HCT116 (cell line): Measurements from ENCODE around the gene VCAN. TPM values are rescaled to one million over a fixed set of nuclear protein-coding genes. Genes with fewer than 3 reads are reported as not detected.

Source experiments
- ATAC-seq: fragments of 200-7000 bp; cut with Tn5 transposase; 2 replicates; pipeline ENCODE4 v1.9.1; 2020; ENCODE audit warnings: mild to moderate bottlenecking, moderate library complexity
- BruUV-seq: library from RNA; stranded (reverse); fragments of 400-500 nt; replicated peaks from 2 replicates; lab custom pipeline; 2021; lab: Mats Ljungman, UMichigan
- CTCF ChIA-PET: fragments of 300-600 bp; sonication (Branson Sonifier 250); formaldehyde crosslinking; loops from one replicate; lab custom pipeline; 2021; ENCODE audit warnings: antibody characterized with exemption; lab: Charles Lee
- POLR2A ChIA-PET: fragments of 300-600, 350-600 bp; sonication (Branson Sonifier 250); formaldehyde crosslinking; loops from one replicate; lab custom pipeline; 2021; ENCODE audit warnings: antibody characterized with exemption; lab: Charles Lee
- RAD21 ChIA-PET, 2 experiments: fragments of 300-600 bp; sonication (Branson Sonifier 250); formaldehyde crosslinking; loops; one replicate each; lab custom pipeline; 2023; ENCODE audit warnings: low total read pairs in 2 of 2; ENCODE audit not compliant: uncharacterized antibody in 2 of 2, unreplicated experiment in 2 of 2, low non-redundant PET in 1 of 2; lab: Charles Lee
- DNase-seq: peaks from one replicate; pipeline ENCODE4 v3.0.0-alpha.2; 2010; ENCODE audit warnings: low read depth, low spot score
- H2AFZ ChIP-seq: fragments of 200-600 bp; shearing (Covaris generic), sonication (generic); 2 replicates; pipeline ENCODE4 v1.6.1; 2017; ENCODE audit warnings: low read depth, mixed run types, mixed read lengths, antibody characterized with exemption, low read length; ENCODE audit not compliant: poor library complexity, severe bottlenecking
- H3K27ac ChIP-seq: 2 replicates; pipeline ENCODE4 v1.5.1; 2012; ENCODE audit warnings: low read depth, low read length
- H3K27me3 ChIP-seq: fragments of 200-600 bp; sonication (generic); 2 replicates; pipeline ENCODE4 v1.6.1; 2016; ENCODE audit warnings: mixed run types, low read length, mixed read lengths; ENCODE audit not compliant: insufficient read depth
- H3K36me3 ChIP-seq, 2 experiments: fragments of 200-500 bp in 1 of 2; fragments of 200-600 bp in 1 of 2; sonication (Bioruptor generic) in 1 of 2; sonication (generic) in 1 of 2; 2 replicates each; pipeline versions ENCODE4 v1.5.1 to v1.6.1; 2014 to 2016; ENCODE audit warnings: low read length in 2 of 2, inconsistent platforms in 1 of 2, mixed read lengths in 1 of 2, mixed run types in 1 of 2; ENCODE audit not compliant: insufficient read depth in 2 of 2, control insufficient read depth in 1 of 2
- H3K4me1 ChIP-seq, 2 experiments: fragments of 200-600 bp in 1 of 2; sonication (generic) in 1 of 2; 2 replicates each; pipeline versions ENCODE4 v1.5.1 to v1.6.1; 2012 to 2017; ENCODE audit warnings: low read length in 2 of 2, inconsistent platforms in 1 of 2, mild to moderate bottlenecking in 1 of 2, mixed read lengths in 1 of 2, mixed run types in 1 of 2, moderate library complexity in 1 of 2; ENCODE audit not compliant: insufficient read depth in 2 of 2, control insufficient read depth in 1 of 2
- H3K4me2 ChIP-seq: fragments of 200-600 bp; sonication (generic); 2 replicates; pipeline ENCODE4 v1.6.1; 2017; ENCODE audit warnings: mixed run types, low read length, mixed read lengths
- H3K4me3 ChIP-seq, 2 experiments: fragments of 200-600 bp in 1 of 2; sonication (generic) in 1 of 2; replicated peaks in 1 of 2; 2 replicates each; pipeline ENCODE4 v1.5.1; 2011 to 2016; ENCODE audit warnings: low read length in 2 of 2, control low read depth in 1 of 2, low read depth in 1 of 2, mild to moderate bottlenecking in 1 of 2, mixed read lengths in 1 of 2, mixed run types in 1 of 2
- H3K79me2 ChIP-seq: fragments of 200-600 bp; sonication (generic); 2 replicates; pipeline ENCODE4 v1.6.1; 2017; ENCODE audit warnings: mild to moderate bottlenecking, mixed run types, low read length, moderate library complexity, mixed read lengths; ENCODE audit not compliant: insufficient read depth
- H3K9ac ChIP-seq: fragments of 200-600 bp; sonication (generic); 2 replicates; pipeline ENCODE4 v1.6.1; 2016; ENCODE audit warnings: low read length, mixed read lengths
- H3K9me2 ChIP-seq: fragments of 200-600 bp; sonication (generic), shearing (Covaris generic); 2 replicates; pipeline ENCODE4 v1.6.1; 2017; ENCODE audit warnings: mixed run types, mild to moderate bottlenecking, moderate library complexity; ENCODE audit not compliant: insufficient read depth
- H3K9me3 ChIP-seq, 2 experiments: fragments of 200-500 bp in 1 of 2; fragments of 200-600 bp in 1 of 2; sonication (Bioruptor generic) in 1 of 2; sonication (generic) in 1 of 2; 2 replicates each; pipeline ENCODE4 v1.6.1; 2014 to 2017; ENCODE audit warnings: low read length in 2 of 2, mixed read lengths in 2 of 2, inconsistent platforms in 1 of 2, low read depth in 1 of 2, mild to moderate bottlenecking in 1 of 2, mixed run types in 1 of 2, moderate library complexity in 1 of 2; ENCODE audit not compliant: control insufficient read depth in 1 of 2, insufficient read depth in 1 of 2
- H4K20me1 ChIP-seq: fragments of 200-600 bp; sonication (generic), shearing (Covaris generic); 2 replicates; pipeline ENCODE4 v1.6.1; 2017; ENCODE audit warnings: mixed run types, mild to moderate bottlenecking, moderate library complexity; ENCODE audit not compliant: insufficient read depth
- CEBPB ChIP-seq: IDR thresholded peaks from 2 replicates; pipeline ENCODE4 v1.6.1; 2012; ENCODE audit warnings: low read depth
- ELF1 ChIP-seq: IDR thresholded peaks from 2 replicates; pipeline ENCODE4 v1.6.1; 2012; ENCODE audit warnings: low read depth, borderline replicate concordance
- EZH2 ChIP-seq: fragments of 200-600 bp; sonication (generic); IDR thresholded peaks from 2 replicates; pipeline ENCODE4 v1.6.1; 2017; ENCODE audit warnings: antibody characterized with exemption, mixed run types
- EZH2phosphoT487 ChIP-seq: fragments of 200-600 bp; IDR thresholded peaks from 2 replicates; pipeline ENCODE4 v1.6.1; 2018; ENCODE audit warnings: antibody characterized with exemption, borderline replicate concordance
- JUND ChIP-seq: IDR thresholded peaks from 2 replicates; pipeline ENCODE4 v1.6.1; 2012
- POLR2AphosphoS5 ChIP-seq: IDR thresholded peaks from 2 replicates; pipeline ENCODE4 v1.6.1; 2011; ENCODE audit warnings: mild to moderate bottlenecking, low read depth, low read length, moderate library complexity
- RAD21 ChIP-seq: IDR thresholded peaks from 2 replicates; pipeline ENCODE4 v1.6.1; 2012; ENCODE audit warnings: low read depth, mild to moderate bottlenecking
- REST ChIP-seq: IDR thresholded peaks from 2 replicates; pipeline ENCODE4 v1.6.1; 2012; ENCODE audit warnings: low read depth
- SIN3A ChIP-seq: IDR thresholded peaks from 2 replicates; pipeline ENCODE4 v1.6.1; 2012; ENCODE audit warnings: low read depth
- YY1 ChIP-seq: IDR thresholded peaks from 2 replicates; pipeline ENCODE4 v1.6.1; 2011; ENCODE audit warnings: low read length, low read depth, moderate library complexity, mild to moderate bottlenecking; ENCODE audit not compliant: insufficient replicate concordance; ENCODE audit errors: extremely low read depth
- ZBTB33 ChIP-seq: IDR thresholded peaks from 2 replicates; pipeline ENCODE4 v1.6.1; 2011; ENCODE audit warnings: mild to moderate bottlenecking, low read length, moderate library complexity; ENCODE audit not compliant: insufficient replicate concordance; ENCODE audit errors: extremely low read depth
- ZFX ChIP-seq: fragments of 450-650 bp; IDR thresholded peaks from 2 replicates; pipeline ENCODE4 v1.6.1; 2017
- intact Hi-C: fragments of 100-400 bp; cut with micrococcal nuclease; formaldehyde crosslinking; loops from 2 replicates; pipeline ENCODE4 v1.10.0; 2022
- total RNA-seq: library from RNA; stranded (reverse); gene quantifications from one replicate; pipeline ENCODE4 v1.2.1, GENCODE V29; 2021; ENCODE audit not compliant: unreplicated experiment
- TF ChIP-seq, protein P1 (sequence below): IDR thresholded peaks from 2 replicates; pipeline ENCODE4 v1.6.1; 2012
- TF ChIP-seq, protein P2 (sequence below), 3 experiments: fragments of 200-600 bp in 1 of 3; sonication (generic) in 1 of 3; IDR thresholded peaks in 2 of 3; conservative IDR thresholded peaks in 1 of 3; 2 replicates each; pipeline ENCODE4 v1.5.1; 2012 to 2017; ENCODE audit warnings: low read depth in 2 of 3, low read length in 2 of 3, antibody characterized with exemption in 1 of 3, borderline replicate concordance in 1 of 3, control low read depth in 1 of 3, mild to moderate bottlenecking in 1 of 3, mixed read lengths in 1 of 3, mixed run types in 1 of 3, moderate library complexity in 1 of 3; ENCODE audit not compliant: insufficient read depth in 1 of 3
- TF ChIP-seq, protein P3 (sequence below): IDR thresholded peaks from 2 replicates; pipeline ENCODE4 v1.6.1; 2012

VCAN gene
- total RNA-seq, 1 experiment from 2014 or later = 49.9 TPM

DNA sequence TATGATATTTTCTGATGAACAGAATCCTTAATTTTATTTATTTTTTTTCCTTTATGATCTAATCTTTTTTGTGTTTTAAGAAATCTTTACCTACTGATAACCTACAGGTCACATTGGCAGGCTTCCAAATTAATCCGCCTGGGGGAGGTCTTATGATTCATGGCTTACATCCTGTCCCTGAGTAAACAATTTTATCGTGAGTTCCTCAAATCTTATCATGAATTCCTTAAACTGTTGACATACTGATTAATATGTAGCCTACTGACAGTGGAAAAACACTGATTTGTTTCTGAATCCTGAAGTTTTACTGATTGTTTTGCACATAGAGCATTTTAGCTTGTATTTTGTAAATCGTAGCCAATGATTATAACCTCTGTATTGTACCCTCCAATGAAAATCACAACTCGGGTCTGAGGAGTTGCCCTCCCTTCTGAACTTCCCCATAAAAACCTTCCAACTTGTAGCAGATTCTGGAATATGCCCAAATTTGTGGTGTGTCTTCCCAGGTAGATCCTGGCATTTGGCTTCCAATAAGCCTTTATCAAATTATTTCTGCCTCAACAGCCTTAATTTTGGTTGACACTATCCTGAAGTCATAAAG lies 105.6 kb downstream of the VCAN start (continued):
- TF ChIP-seq, protein P1, sequence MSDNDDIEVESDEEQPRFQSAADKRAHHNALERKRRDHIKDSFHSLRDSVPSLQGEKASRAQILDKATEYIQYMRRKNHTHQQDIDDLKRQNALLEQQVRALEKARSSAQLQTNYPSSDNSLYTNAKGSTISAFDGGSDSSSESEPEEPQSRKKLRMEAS = no peak
- TF ChIP-seq JUND (0 out of 2 replicates have a peak, but pooled peaks have one; percentile 33), POLR2AphosphoS5 (peak; percentile 29; the same call in 1 of the 2 replicates)
- TF ChIP-seq, all 23 proteins: peak for 6

- Histone ChIP-seq H3K27me3 (no peaks in the 10 kb centered on the region), H3K4me3 (no peak overlapping the region), H3K9me3 (no peaks in the 10 kb centered on the region), H3K9ac (no peak overlapping the region), H3K4me2 (no peak overlapping the region), H4K20me1 (no peaks in the 10 kb centered on the region), H2AFZ (no peak overlapping the region), H3K9me2 (no peaks in the 10 kb centered on the region), H3K4me1 (peaks cover 5 to 10% of the 10 kb centered on the region in 2 experiments; a peak in 3 of 4 replicates), H3K36me3 (no peaks in the 10 kb centered on the region), H3K79me2 (no peaks in the 10 kb centered on the region), H3K27ac (no peak overlapping the region)
- RAD21 ChIA-PET = no interaction called here
- no peak for DNase-seq
- ATAC-seq = no peak
- intact Hi-C loops = no loop called here
- CTCF ChIA-PET = interaction anchor here (1.4 kb wide), 1 partner anchor 11 kb away, joined by 3 read pairs; no protein-coding TSS in a partner anchor
- POLR2A ChIA-PET = interaction anchor here (0.7 kb wide), 1 partner anchor 762 kb away, joined by 3 read pairs; no protein-coding TSS in a partner anchor
- BruUV-seq = no TSS peak
- TF ChIP-seq ZBTB33 (no peak), POLR2AphosphoS5 (no peak), JUND (peak; percentile 35; the same call in 1 of the 2 replicates), ELF1 (no peak), REST (no peak), EZH2 (no peak), YY1 (no peak), EZH2phosphoT487 (no peak), ZFX (no peak), CEBPB (0 out of 2 replicates have a peak, but pooled peaks have one; percentile 18), RAD21 (no peak), SIN3A (no peak)
- TF ChIP-seq, protein P2, sequence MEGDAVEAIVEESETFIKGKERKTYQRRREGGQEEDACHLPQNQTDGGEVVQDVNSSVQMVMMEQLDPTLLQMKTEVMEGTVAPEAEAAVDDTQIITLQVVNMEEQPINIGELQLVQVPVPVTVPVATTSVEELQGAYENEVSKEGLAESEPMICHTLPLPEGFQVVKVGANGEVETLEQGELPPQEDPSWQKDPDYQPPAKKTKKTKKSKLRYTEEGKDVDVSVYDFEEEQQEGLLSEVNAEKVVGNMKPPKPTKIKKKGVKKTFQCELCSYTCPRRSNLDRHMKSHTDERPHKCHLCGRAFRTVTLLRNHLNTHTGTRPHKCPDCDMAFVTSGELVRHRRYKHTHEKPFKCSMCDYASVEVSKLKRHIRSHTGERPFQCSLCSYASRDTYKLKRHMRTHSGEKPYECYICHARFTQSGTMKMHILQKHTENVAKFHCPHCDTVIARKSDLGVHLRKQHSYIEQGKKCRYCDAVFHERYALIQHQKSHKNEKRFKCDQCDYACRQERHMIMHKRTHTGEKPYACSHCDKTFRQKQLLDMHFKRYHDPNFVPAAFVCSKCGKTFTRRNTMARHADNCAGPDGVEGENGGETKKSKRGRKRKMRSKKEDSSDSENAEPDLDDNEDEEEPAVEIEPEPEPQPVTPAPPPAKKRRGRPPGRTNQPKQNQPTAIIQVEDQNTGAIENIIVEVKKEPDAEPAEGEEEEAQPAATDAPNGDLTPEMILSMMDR (IDR thresholded peaks at IDR 0.05 in 2 of 3, conservative IDR thresholded peaks at IDR 0.05 in 1 of 3; ENCODE audit: borderline replicate concordance in 1 of 3, insufficient read depth in 1 of 3, low read depth in 2 of 3, low read length in 2 of 3) = no peak
- TF ChIP-seq, protein P3, sequence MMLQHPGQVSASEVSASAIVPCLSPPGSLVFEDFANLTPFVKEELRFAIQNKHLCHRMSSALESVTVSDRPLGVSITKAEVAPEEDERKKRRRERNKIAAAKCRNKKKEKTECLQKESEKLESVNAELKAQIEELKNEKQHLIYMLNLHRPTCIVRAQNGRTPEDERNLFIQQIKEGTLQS = no peak
- TF ChIP-seq, protein P1 = no peak
These were observed 112.3 kb downstream of the VCAN start for GRCh38 chr5:83583859-83584258.
